GM15510 (cell line): ENCODE measurements around the gene CD2AP.

Source experiments
- POLR2A ChIP-seq: IDR thresholded peaks from 3 replicates; pipeline ENCODE4 v1.6.1; 2011; ENCODE audit warnings: borderline replicate concordance; ENCODE audit not compliant: insufficient read length; ENCODE audit errors: extremely low read depth

CD2AP gene

GRCh38 chr6:47477497-47478232 is at the start of gene CD2AP:
CD2AP (plus strand) TSS chr6:47477789; CDS start chr6:47478245, 456 bp downstream.
- peak; percentile 60 for TF ChIP-seq POLR2A

GRCh38 chr6:47428288-47428687 is 49.3 kb upstream of the CD2AP start:
- no peak for TF ChIP-seq POLR2A

- no peak for TF ChIP-seq POLR2A
These were observed 48.6 kb upstream of the CD2AP start for GRCh38 chr6:47428746-47429664.

GRCh38 chr6:47434372-47435253 is 43.0 kb upstream of the CD2AP start:
- no peak for TF ChIP-seq POLR2A

GRCh38 chr6:47435254-47435612 is 42.4 kb upstream of the CD2AP start:
- TF ChIP-seq POLR2A, result no peak

- no peak for TF ChIP-seq POLR2A
These were observed 40.0 kb upstream of the CD2AP start for GRCh38 chr6:47437592-47437991.

- no peak for TF ChIP-seq POLR2A
These were observed 38.9 kb upstream of the CD2AP start for GRCh38 chr6:47438481-47439347.

GRCh38 chr6:47439348-47439668 is 38.3 kb upstream of the CD2AP start:
- no peak for TF ChIP-seq POLR2A

- TF ChIP-seq POLR2A, result no peak
These were observed 36.9 kb upstream of the CD2AP start for GRCh38 chr6:47440719-47441118.

GRCh38 chr6:47446669-47447330 is 30.8 kb upstream of the CD2AP start:
- TF ChIP-seq POLR2A, result no peak

GRCh38 chr6:47447722-47448121 is 29.9 kb upstream of the CD2AP start:
- TF ChIP-seq POLR2A, result no peak

- no peak for TF ChIP-seq POLR2A
These were observed 26.4 kb upstream of the CD2AP start for GRCh38 chr6:47451162-47451561.

GRCh38 chr6:47452899-47453298 is 24.7 kb upstream of the CD2AP start:
- no peak for TF ChIP-seq POLR2A
